Astrocyte of the hippocampus (primary cell): ENCODE measurements around the gene SLC16A14.

Source experiments
- DNase-seq: peaks from one replicate; pipeline ENCODE4 v3.0.0; 2011; ENCODE audit warnings: low read depth, low spot score

The SLC16A14 gene

GRCh38 chr2:230043025-230043424 is 25.7 kb downstream of the SLC16A14 start:
- DNase-seq: no peak

- DNase-seq: no peak
Measured at GRCh38 chr2:230042195-230042594, 26.5 kb downstream of the SLC16A14 start.

GRCh38 chr2:230023313-230023712 is 45.4 kb downstream of the SLC16A14 start:
- DNase-seq: no peak

- no peak for DNase-seq
Measured at GRCh38 chr2:230019742-230020141, 49.0 kb downstream of the SLC16A14 start.

GRCh38 chr2:230018153-230018552 is 50.6 kb downstream of the SLC16A14 start:
- no peak for DNase-seq

GRCh38 chr2:230016844-230017243 is 51.9 kb downstream of the SLC16A14 start:
- DNase-seq: no peak

GRCh38 chr2:230012267-230012884 is 56.3 kb downstream of the SLC16A14 start:
- peak; percentile 12 for DNase-seq

GRCh38 chr2:230011617-230012016 is 57.1 kb downstream of the SLC16A14 start:
- DNase-seq: peak; percentile 25

GRCh38 chr2:230010501-230010900 is 58.2 kb downstream of the SLC16A14 start:
- no peak for DNase-seq

- no peak for DNase-seq
Measured at GRCh38 chr2:230008708-230009066, 60.0 kb downstream of the SLC16A14 start.

GRCh38 chr2:230007931-230008707 is 60.6 kb downstream of the SLC16A14 start:
- peak; percentile 78 for DNase-seq

GRCh38 chr2:230000118-230000841 is 68.4 kb downstream of the SLC16A14 start:
- DNase-seq: peak; percentile 11

GRCh38 chr2:229997565-229997964 is 71.2 kb downstream of the SLC16A14 start:
- no peak for DNase-seq

- no peak for DNase-seq
Measured at GRCh38 chr2:229996320-229996719, 72.4 kb downstream of the SLC16A14 start.

GRCh38 chr2:229993236-229993635 is 75.5 kb downstream of the SLC16A14 start:
- no peak for DNase-seq
